Measurements from ENCODE around the gene TBC1D1.

Gene TBC1D1

GRCh38 chr4:38166768-38167167 lies 275.9 kb downstream of the TBC1D1 start:
- no peak overlapping the region for H3K4me3 ChIP-seq (ENCODE audit: low read depth, low read length)
- TF ChIP-seq CTCF (IDR thresholded peaks at IDR 0.05; ENCODE audit: control insufficient read depth, extremely low read depth, insufficient read depth), result no peak
- DNase-seq (ENCODE audit: low read depth), result no peak

- H3K4me3 ChIP-seq (ENCODE audit: low read depth, low read length), result no peak overlapping the region
- no peak for DNase-seq (ENCODE audit: low read depth)
- no peak for TF ChIP-seq CTCF (IDR thresholded peaks at IDR 0.05; ENCODE audit: control insufficient read depth, extremely low read depth, insufficient read depth)
These were observed 277.1 kb downstream of the TBC1D1 start for GRCh38 chr4:38167973-38168372.

- peak; percentile 36 for TF ChIP-seq CTCF (IDR thresholded peaks at IDR 0.05; ENCODE audit: control insufficient read depth, extremely low read depth, insufficient read depth)
- H3K4me3 ChIP-seq (ENCODE audit: low read depth, low read length), result no peak overlapping the region
- no peak for DNase-seq (ENCODE audit: low read depth)
These were observed 278.6 kb downstream of the TBC1D1 start for GRCh38 chr4:38169524-38169923.

- no peak for DNase-seq (ENCODE audit: low read depth)
- TF ChIP-seq CTCF (IDR thresholded peaks at IDR 0.05; ENCODE audit: control insufficient read depth, extremely low read depth, insufficient read depth), result no peak
- no peak overlapping the region for H3K4me3 ChIP-seq (ENCODE audit: low read depth, low read length)
These were observed 279.7 kb downstream of the TBC1D1 start for GRCh38 chr4:38170338-38171169.

- no peak for TF ChIP-seq CTCF (IDR thresholded peaks at IDR 0.05; ENCODE audit: control insufficient read depth, extremely low read depth, insufficient read depth)
- no peak overlapping the region for H3K4me3 ChIP-seq (ENCODE audit: low read depth, low read length)
- DNase-seq (ENCODE audit: low read depth), result no peak
These were observed 281.2 kb downstream of the TBC1D1 start for GRCh38 chr4:38172078-38172477.

- no peak for TF ChIP-seq CTCF (IDR thresholded peaks at IDR 0.05; ENCODE audit: control insufficient read depth, extremely low read depth, insufficient read depth)
- H3K4me3 ChIP-seq (ENCODE audit: low read depth, low read length), result no peak overlapping the region
- no peak for DNase-seq (ENCODE audit: low read depth)
These were observed 283.1 kb downstream of the TBC1D1 start for GRCh38 chr4:38173935-38174518.
